HEK293 (cell line): Measurements from ENCODE around the gene RPL23.

ENCODE experiments used
- BCL11B ChIP-seq: fragments of 450-650 bp; formaldehyde crosslinking; IDR thresholded peaks from 2 replicates; pipeline ENCODE4 v1.5.1; 2016; ENCODE audit warnings: low read depth, missing biosample characterization, missing genetic modification characterization
- GLIS1 ChIP-seq: fragments of 450-650 bp; formaldehyde crosslinking; IDR thresholded peaks from 2 replicates; pipeline ENCODE4 v1.5.1; 2016; ENCODE audit warnings: missing biosample characterization, missing genetic modification characterization
- HOXC10 ChIP-seq: sonication (generic); formaldehyde crosslinking; IDR thresholded peaks from 2 replicates; pipeline ENCODE4 v1.8.1; 2023; ENCODE audit warnings: mild to moderate bottlenecking, missing genetic modification reagents
- KLF1 ChIP-seq: fragments of 450-650 bp; formaldehyde crosslinking; IDR thresholded peaks from 2 replicates; pipeline ENCODE4 v1.5.1; 2016; ENCODE audit warnings: missing biosample characterization, missing genetic modification characterization
- MEIS1 ChIP-seq: sonication (generic); formaldehyde crosslinking; IDR thresholded peaks from 2 replicates; pipeline ENCODE4 v1.8.1; 2022; ENCODE audit warnings: missing genetic modification reagents, mild to moderate bottlenecking, borderline replicate concordance
- SP3 ChIP-seq: fragments of 450-650 bp; formaldehyde crosslinking; IDR thresholded peaks from 2 replicates; pipeline ENCODE4 v1.5.1; 2016; ENCODE audit warnings: missing biosample characterization, missing genetic modification characterization
- ZBTB1 ChIP-seq: fragments of 450-650 bp; formaldehyde crosslinking; IDR thresholded peaks from 2 replicates; pipeline ENCODE4 v1.5.1; 2016; ENCODE audit warnings: missing biosample characterization, missing genetic modification characterization
- ZBTB17 ChIP-seq: fragments of 450-650 bp; formaldehyde crosslinking; IDR thresholded peaks from 2 replicates; pipeline ENCODE4 v1.5.1; 2016; ENCODE audit warnings: missing biosample characterization, missing genetic modification characterization
- ZNF16 ChIP-seq: fragments of 450-650 bp; formaldehyde crosslinking; IDR thresholded peaks from 2 replicates; pipeline ENCODE4 v1.5.1; 2016; ENCODE audit warnings: low read depth, missing biosample characterization, missing genetic modification characterization
- ZNF2 ChIP-seq: fragments of 450-650 bp; formaldehyde crosslinking; IDR thresholded peaks from 2 replicates; pipeline ENCODE4 v1.5.1; 2016; ENCODE audit warnings: missing biosample characterization, missing genetic modification characterization
- ZNF221 ChIP-seq: fragments of 450-650 bp; formaldehyde crosslinking; IDR thresholded peaks from 2 replicates; pipeline ENCODE4 v1.5.1; 2017; ENCODE audit warnings: missing biosample characterization, missing genetic modification characterization, borderline replicate concordance
- ZNF266 ChIP-seq: fragments of 450-650 bp; formaldehyde crosslinking; IDR thresholded peaks from 2 replicates; pipeline ENCODE4 v1.5.1; 2016; ENCODE audit warnings: missing biosample characterization, missing genetic modification characterization, low read depth
- ZNF302 ChIP-seq: fragments of 450-650 bp; formaldehyde crosslinking; IDR thresholded peaks from 2 replicates; pipeline ENCODE4 v1.5.1; 2016; ENCODE audit warnings: missing biosample characterization, missing genetic modification characterization, low read depth
- ZNF311 ChIP-seq: fragments of 450-650 bp; formaldehyde crosslinking; IDR thresholded peaks from 2 replicates; pipeline ENCODE4 v1.5.1; 2017; ENCODE audit warnings: missing biosample characterization, missing genetic modification characterization, borderline replicate concordance
- ZNF335 ChIP-seq: fragments of 450-650 bp; formaldehyde crosslinking; conservative IDR thresholded peaks from 2 replicates; pipeline ENCODE4 v1.5.1; 2016; ENCODE audit warnings: missing biosample characterization, missing genetic modification characterization
- ZNF37A ChIP-seq: fragments of 450-650 bp; IDR thresholded peaks from 2 replicates; pipeline ENCODE4 v1.5.1; 2018; ENCODE audit warnings: missing biosample characterization, missing genetic modification characterization
- ZNF560 ChIP-seq: fragments of 450-650 bp; formaldehyde crosslinking; IDR thresholded peaks from 2 replicates; pipeline ENCODE4 v1.5.1; 2017; ENCODE audit warnings: missing biosample characterization, missing genetic modification characterization, borderline replicate concordance
- ZNF747 ChIP-seq: fragments of 450-650 bp; formaldehyde crosslinking; IDR thresholded peaks from 2 replicates; pipeline ENCODE4 v1.5.1; 2016; ENCODE audit warnings: missing biosample characterization, missing genetic modification characterization
- ZNF791 ChIP-seq: fragments of 450-650 bp; formaldehyde crosslinking; IDR thresholded peaks from 2 replicates; pipeline ENCODE4 v1.5.1; 2016; ENCODE audit warnings: missing biosample characterization, missing genetic modification characterization
- TF ChIP-seq, protein P1 (sequence below): fragments of 450-650 bp; formaldehyde crosslinking; IDR thresholded peaks from 2 replicates; pipeline ENCODE4 v1.5.1; 2016; ENCODE audit warnings: missing biosample characterization, missing genetic modification characterization, borderline replicate concordance
- TF ChIP-seq, protein P2 (sequence below): fragments of 450-650 bp; formaldehyde crosslinking; IDR thresholded peaks from 2 replicates; pipeline ENCODE4 v1.5.1; 2016; ENCODE audit warnings: missing biosample characterization, missing genetic modification characterization
- TF ChIP-seq, protein P3 (sequence below): fragments of 450-650 bp; formaldehyde crosslinking; IDR thresholded peaks from 2 replicates; pipeline ENCODE4 v1.5.1; 2016; ENCODE audit warnings: missing biosample characterization, missing genetic modification characterization, borderline replicate concordance
- TF ChIP-seq, protein P4 (sequence below): fragments of 450-650 bp; formaldehyde crosslinking; IDR thresholded peaks from 2 replicates; pipeline ENCODE4 v1.5.1; 2016; ENCODE audit warnings: missing biosample characterization, missing genetic modification characterization
- TF ChIP-seq, protein P5 (sequence below): fragments of 450-650 bp; formaldehyde crosslinking; IDR thresholded peaks from 2 replicates; pipeline ENCODE4 v1.5.1; 2016; ENCODE audit warnings: missing biosample characterization, missing genetic modification characterization
- TF ChIP-seq, protein P6 (sequence below): fragments of 450-650 bp; formaldehyde crosslinking; IDR thresholded peaks from 2 replicates; pipeline ENCODE4 v1.5.1; 2016; ENCODE audit warnings: missing biosample characterization, missing genetic modification characterization
- TF ChIP-seq, protein P7 (sequence below): fragments of 450-650 bp; formaldehyde crosslinking; IDR thresholded peaks from 2 replicates; pipeline ENCODE4 v1.5.1; 2016; ENCODE audit warnings: missing biosample characterization, missing genetic modification characterization, low read depth

RPL23 gene

DNA sequence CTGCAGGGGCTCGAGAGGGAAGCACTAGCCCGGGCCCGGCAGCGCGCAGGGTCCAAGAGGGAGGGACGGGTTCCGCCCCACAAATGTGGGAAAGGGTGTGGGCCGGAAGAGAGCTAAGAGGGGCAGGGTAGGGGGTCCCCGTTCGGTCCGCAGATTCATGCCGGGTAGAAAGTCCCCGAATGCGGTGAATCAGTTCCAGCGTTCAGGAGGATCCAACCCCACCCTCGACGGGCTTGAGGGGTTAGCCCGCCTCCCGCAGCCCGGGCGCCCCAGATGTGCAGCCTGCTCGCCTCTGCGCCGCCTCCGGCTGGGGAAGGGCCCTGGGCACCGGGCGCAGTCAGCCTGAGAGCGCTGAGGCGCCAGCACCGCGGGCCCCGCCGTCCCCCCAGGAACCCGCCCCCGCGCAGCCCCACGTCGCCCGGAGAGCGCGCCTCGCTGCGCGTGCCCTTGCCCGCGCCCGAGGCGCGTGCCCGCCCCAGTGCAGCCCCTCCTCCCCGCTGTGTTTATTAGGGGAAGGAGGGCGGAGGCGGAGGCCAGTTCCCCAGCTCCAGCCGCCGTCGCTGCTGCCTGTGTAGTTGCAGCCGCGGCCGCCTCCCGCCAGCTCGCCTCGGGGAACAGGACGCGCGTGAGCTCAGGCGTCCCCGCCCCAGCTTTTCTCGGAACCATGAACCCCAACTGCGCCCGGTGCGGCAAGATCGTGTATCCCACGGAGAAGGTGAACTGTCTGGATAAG, 16.2 kb upstream of the RPL23 start, which contains the start of gene LASP1 (continued):
- TF ChIP-seq ZNF266, result no peak
- TF ChIP-seq, protein P1, sequence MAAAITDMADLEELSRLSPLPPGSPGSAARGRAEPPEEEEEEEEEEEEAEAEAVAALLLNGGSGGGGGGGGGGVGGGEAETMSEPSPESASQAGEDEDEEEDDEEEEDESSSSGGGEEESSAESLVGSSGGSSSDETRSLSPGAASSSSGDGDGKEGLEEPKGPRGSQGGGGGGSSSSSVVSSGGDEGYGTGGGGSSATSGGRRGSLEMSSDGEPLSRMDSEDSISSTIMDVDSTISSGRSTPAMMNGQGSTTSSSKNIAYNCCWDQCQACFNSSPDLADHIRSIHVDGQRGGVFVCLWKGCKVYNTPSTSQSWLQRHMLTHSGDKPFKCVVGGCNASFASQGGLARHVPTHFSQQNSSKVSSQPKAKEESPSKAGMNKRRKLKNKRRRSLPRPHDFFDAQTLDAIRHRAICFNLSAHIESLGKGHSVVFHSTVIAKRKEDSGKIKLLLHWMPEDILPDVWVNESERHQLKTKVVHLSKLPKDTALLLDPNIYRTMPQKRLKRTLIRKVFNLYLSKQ, result no peak
- no peak for TF ChIP-seq ZNF302
- TF ChIP-seq, protein P2, sequence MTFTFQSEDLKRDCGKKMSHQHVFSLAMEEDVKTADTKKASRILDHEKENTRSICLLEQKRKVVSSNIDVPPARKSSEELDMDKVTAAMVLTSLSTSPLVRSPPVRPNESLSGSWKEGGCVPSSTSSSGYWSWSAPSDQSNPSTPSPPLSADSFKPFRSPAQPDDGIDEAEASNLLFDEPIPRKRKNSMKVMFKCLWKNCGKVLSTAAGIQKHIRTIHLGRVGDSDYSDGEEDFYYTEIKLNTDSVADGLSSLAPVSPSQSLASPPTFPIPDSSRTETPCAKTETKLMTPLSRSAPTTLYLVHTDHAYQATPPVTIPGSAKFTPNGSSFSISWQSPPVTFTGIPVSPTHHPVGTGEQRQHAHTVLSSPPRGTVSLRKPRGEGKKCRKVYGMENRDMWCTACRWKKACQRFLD (tag by site-specific recombination), result no peak
- no peak for TF ChIP-seq ZNF221
- TF ChIP-seq, protein P3, sequence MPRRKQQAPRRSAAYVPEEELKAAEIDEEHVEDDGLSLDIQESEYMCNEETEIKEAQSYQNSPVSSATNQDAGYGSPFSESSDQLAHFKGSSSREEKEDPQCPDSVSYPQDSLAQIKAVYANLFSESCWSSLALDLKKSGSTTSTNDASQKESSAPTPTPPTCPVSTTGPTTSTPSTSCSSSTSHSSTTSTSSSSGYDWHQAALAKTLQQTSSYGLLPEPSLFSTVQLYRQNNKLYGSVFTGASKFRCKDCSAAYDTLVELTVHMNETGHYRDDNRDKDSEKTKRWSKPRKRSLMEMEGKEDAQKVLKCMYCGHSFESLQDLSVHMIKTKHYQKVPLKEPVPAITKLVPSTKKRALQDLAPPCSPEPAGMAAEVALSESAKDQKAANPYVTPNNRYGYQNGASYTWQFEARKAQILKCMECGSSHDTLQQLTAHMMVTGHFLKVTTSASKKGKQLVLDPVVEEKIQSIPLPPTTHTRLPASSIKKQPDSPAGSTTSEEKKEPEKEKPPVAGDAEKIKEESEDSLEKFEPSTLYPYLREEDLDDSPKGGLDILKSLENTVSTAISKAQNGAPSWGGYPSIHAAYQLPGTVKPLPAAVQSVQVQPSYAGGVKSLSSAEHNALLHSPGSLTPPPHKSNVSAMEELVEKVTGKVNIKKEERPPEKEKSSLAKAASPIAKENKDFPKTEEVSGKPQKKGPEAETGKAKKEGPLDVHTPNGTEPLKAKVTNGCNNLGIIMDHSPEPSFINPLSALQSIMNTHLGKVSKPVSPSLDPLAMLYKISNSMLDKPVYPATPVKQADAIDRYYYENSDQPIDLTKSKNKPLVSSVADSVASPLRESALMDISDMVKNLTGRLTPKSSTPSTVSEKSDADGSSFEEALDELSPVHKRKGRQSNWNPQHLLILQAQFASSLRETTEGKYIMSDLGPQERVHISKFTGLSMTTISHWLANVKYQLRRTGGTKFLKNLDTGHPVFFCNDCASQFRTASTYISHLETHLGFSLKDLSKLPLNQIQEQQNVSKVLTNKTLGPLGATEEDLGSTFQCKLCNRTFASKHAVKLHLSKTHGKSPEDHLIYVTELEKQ, result no peak
- TF ChIP-seq SP3 (tag by site-specific recombination), result peak; percentile 52
- 0 out of 2 replicates have a peak, but pooled peaks have one; percentile 16 for TF ChIP-seq ZNF16 (tag by site-specific recombination)
- TF ChIP-seq ZNF2 (tag by site-specific recombination), result peak; percentile 73; the same call in 1 of the 2 replicates
- TF ChIP-seq, protein P4, sequence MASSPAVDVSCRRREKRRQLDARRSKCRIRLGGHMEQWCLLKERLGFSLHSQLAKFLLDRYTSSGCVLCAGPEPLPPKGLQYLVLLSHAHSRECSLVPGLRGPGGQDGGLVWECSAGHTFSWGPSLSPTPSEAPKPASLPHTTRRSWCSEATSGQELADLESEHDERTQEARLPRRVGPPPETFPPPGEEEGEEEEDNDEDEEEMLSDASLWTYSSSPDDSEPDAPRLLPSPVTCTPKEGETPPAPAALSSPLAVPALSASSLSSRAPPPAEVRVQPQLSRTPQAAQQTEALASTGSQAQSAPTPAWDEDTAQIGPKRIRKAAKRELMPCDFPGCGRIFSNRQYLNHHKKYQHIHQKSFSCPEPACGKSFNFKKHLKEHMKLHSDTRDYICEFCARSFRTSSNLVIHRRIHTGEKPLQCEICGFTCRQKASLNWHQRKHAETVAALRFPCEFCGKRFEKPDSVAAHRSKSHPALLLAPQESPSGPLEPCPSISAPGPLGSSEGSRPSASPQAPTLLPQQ (tag by site-specific recombination), result peak; percentile 65
- TF ChIP-seq ZBTB17, result peak; percentile 52
- no peak for TF ChIP-seq HOXC10
- no peak for TF ChIP-seq ZNF560 (tag by site-specific recombination)
- TF ChIP-seq ZNF335 (tag by site-specific recombination), result peak; percentile 88
- TF ChIP-seq ZBTB1 (tag by site-specific recombination), result no peak; the same call in 1 of the 2 replicates
- TF ChIP-seq, protein P5, sequence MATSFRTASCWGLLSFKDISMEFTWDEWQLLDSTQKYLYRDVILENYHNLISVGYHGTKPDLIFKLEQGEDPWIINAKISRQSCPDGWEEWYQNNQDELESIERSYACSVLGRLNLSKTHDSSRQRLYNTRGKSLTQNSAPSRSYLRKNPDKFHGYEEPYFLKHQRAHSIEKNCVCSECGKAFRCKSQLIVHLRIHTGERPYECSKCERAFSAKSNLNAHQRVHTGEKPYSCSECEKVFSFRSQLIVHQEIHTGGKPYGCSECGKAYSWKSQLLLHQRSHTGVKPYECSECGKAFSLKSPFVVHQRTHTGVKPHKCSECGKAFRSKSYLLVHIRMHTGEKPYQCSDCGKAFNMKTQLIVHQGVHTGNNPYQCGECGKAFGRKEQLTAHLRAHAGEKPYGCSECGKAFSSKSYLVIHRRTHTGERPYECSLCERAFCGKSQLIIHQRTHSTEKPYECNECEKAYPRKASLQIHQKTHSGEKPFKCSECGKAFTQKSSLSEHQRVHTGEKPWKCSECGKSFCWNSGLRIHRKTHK, result no peak
- TF ChIP-seq ZNF791 (tag by site-specific recombination), result no peak
- TF ChIP-seq, protein P6, sequence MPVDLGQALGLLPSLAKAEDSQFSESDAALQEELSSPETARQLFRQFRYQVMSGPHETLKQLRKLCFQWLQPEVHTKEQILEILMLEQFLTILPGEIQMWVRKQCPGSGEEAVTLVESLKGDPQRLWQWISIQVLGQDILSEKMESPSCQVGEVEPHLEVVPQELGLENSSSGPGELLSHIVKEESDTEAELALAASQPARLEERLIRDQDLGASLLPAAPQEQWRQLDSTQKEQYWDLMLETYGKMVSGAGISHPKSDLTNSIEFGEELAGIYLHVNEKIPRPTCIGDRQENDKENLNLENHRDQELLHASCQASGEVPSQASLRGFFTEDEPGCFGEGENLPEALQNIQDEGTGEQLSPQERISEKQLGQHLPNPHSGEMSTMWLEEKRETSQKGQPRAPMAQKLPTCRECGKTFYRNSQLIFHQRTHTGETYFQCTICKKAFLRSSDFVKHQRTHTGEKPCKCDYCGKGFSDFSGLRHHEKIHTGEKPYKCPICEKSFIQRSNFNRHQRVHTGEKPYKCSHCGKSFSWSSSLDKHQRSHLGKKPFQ (tag by site-specific recombination), result no peak
- TF ChIP-seq MEIS1 (CRISPR knock-in tag), result no peak
- TF ChIP-seq BCL11B, result peak; percentile 87; the same call in 1 of the 2 replicates
- TF ChIP-seq, protein P7, sequence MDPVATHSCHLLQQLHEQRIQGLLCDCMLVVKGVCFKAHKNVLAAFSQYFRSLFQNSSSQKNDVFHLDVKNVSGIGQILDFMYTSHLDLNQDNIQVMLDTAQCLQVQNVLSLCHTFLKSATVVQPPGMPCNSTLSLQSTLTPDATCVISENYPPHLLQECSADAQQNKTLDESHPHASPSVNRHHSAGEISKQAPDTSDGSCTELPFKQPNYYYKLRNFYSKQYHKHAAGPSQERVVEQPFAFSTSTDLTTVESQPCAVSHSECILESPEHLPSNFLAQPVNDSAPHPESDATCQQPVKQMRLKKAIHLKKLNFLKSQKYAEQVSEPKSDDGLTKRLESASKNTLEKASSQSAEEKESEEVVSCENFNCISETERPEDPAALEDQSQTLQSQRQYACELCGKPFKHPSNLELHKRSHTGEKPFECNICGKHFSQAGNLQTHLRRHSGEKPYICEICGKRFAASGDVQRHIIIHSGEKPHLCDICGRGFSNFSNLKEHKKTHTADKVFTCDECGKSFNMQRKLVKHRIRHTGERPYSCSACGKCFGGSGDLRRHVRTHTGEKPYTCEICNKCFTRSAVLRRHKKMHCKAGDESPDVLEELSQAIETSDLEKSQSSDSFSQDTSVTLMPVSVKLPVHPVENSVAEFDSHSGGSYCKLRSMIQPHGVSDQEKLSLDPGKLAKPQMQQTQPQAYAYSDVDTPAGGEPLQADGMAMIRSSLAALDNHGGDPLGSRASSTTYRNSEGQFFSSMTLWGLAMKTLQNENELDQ (tag by site-specific recombination), result no peak
- peak; percentile 80 for TF ChIP-seq KLF1 (tag by site-specific recombination)
- TF ChIP-seq ZNF311 (tag by site-specific recombination), result no peak
- TF ChIP-seq ZNF747, result no peak
- TF ChIP-seq GLIS1 (tag by site-specific recombination), result peak; percentile 28; the same call in 1 of the 2 replicates
- TF ChIP-seq ZNF37A (tag by site-specific recombination), result no peak
